Measurements from ENCODE around the gene DKK3. TPM values are rescaled to one million over a fixed set of nuclear protein-coding genes. Genes with fewer than 3 reads are reported as not detected.

The DKK3 gene
- total RNA-seq, 4 donors from 2014 or later, result 4.1 to 31.7 (median 7.2) TPM

DNA sequence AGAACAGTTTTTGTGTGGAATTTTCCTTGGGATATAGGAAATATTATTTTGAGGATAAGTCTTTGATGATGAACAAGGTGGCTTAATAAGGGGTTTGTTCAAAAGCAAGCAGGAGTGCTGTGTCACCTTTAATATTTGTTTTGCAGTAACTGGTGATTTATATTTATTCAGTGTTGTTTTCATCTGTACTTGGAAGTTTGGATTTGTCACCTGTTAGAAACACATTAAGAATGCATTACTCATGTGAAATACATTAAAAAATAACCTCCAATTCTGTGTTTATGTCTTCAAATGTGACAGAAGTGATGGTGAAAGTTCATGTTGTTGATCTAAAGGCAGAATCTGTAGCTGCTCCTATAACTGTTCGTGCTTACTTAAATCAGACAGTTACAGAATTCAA is 70.5 kb downstream of the DKK3 start:
- DNase-seq (no peak), ATAC-seq (no peak)
- H3K27ac ChIP-seq, result no peak overlapping the region
- TF ChIP-seq POLR2A (IDR thresholded peaks at IDR 0.05), result no peak
- TF ChIP-seq, protein P1, sequence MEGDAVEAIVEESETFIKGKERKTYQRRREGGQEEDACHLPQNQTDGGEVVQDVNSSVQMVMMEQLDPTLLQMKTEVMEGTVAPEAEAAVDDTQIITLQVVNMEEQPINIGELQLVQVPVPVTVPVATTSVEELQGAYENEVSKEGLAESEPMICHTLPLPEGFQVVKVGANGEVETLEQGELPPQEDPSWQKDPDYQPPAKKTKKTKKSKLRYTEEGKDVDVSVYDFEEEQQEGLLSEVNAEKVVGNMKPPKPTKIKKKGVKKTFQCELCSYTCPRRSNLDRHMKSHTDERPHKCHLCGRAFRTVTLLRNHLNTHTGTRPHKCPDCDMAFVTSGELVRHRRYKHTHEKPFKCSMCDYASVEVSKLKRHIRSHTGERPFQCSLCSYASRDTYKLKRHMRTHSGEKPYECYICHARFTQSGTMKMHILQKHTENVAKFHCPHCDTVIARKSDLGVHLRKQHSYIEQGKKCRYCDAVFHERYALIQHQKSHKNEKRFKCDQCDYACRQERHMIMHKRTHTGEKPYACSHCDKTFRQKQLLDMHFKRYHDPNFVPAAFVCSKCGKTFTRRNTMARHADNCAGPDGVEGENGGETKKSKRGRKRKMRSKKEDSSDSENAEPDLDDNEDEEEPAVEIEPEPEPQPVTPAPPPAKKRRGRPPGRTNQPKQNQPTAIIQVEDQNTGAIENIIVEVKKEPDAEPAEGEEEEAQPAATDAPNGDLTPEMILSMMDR (IDR thresholded peaks at IDR 0.05 in 4 of 5, conservative IDR thresholded peaks at IDR 0.05 in 1 of 5), result no peak
- H3K27me3 ChIP-seq, result no peaks in the 10 kb centered on the region
- peaks cover 0 to 82% of the 10 kb centered on the region in 2 donors for H3K36me3 ChIP-seq
- no peak overlapping the region for H3K4me3 ChIP-seq
- H3K9me3 ChIP-seq, result no peaks in the 10 kb centered on the region
- H3K4me1 ChIP-seq, result no peaks in the 10 kb centered on the region
- intact Hi-C loops (cut with DNase I; ENCODE audit: low total_unique reads) (loop anchor here (10.0 kb wide), 1 partner anchor 347 kb away; no protein-coding TSS in a partner anchor), in situ Hi-C loops (cut with MboI; ENCODE audit: low sequenced_read_pairs in 4 of 4) (loop anchor here in 3 of 4 donors (10.0 to 25.0 kb wide), 4 partner anchors 97 to 349 kb away; no protein-coding TSS in a partner anchor)

DNA sequence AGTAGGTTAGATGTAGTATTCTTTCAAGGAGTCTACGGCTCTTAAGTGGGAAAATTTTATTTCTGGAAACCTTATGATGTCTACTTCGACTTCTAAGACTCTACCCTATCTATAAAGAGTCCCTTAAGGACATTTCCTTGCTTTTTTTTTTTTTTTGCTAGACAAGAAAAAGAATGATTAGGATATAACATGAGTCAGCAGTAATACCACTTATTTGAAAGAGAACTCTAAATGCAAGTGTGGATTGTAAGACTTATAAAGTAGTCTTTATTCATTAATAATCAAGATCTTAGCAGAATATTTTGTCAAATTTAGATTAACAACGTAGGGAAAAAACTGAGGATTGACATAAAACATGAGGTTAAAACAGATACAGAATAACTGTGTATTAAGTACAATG is 71.0 kb downstream of the DKK3 start:
- Histone ChIP-seq H3K36me3 (peaks cover 0 to 82% of the 10 kb centered on the region in 2 donors), H3K4me3 (no peak overlapping the region), H3K9me3 (no peaks in the 10 kb centered on the region), H3K27me3 (no peaks in the 10 kb centered on the region), H3K4me1 (no peaks in the 10 kb centered on the region), H3K27ac (no peak overlapping the region)
- in situ Hi-C loops (cut with MboI; ENCODE audit: low sequenced_read_pairs in 4 of 4) (loop anchor here in 3 of 4 donors (10.0 to 25.0 kb wide), 4 partner anchors 97 to 350 kb away; no protein-coding TSS in a partner anchor), intact Hi-C loops (cut with DNase I; ENCODE audit: low total_unique reads) (loop anchor here (10.0 kb wide), 1 partner anchor 347 kb away; no protein-coding TSS in a partner anchor)
- no peak for TF ChIP-seq POLR2A (IDR thresholded peaks at IDR 0.05)
- TF ChIP-seq, protein P1 (IDR thresholded peaks at IDR 0.05 in 4 of 5, conservative IDR thresholded peaks at IDR 0.05 in 1 of 5), result no peak
- ATAC-seq (no peak), DNase-seq (no peak)

DNA sequence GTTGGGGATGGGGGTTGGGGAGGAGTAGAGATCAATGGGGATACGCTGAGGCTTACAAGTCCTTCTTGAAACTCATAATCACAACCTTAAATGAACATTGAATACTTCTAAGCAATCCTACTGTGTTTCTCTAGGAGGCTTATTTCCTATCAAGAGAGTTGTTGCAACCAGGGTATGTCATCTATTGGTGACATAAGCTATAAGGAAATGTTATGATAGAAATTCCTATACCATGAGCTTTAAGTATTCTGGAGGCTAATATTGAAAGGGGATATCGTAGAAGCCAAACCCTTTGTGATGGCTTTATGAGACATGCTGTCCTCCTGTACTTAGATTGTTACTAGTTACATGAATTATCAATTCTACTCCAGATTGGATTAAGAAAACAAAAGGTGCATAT is 72.9 kb downstream of the DKK3 start:
- peaks cover 0 to 75% of the 10 kb centered on the region in 2 donors for H3K36me3 ChIP-seq
- TF ChIP-seq POLR2A (IDR thresholded peaks at IDR 0.05), result no peak
- TF ChIP-seq, protein P1 (IDR thresholded peaks at IDR 0.05 in 4 of 5, conservative IDR thresholded peaks at IDR 0.05 in 1 of 5), result no peak
- in situ Hi-C loops (cut with MboI; ENCODE audit: low sequenced_read_pairs in 4 of 4) (loop anchor here in 3 of 4 donors (10.0 to 25.0 kb wide), 4 partner anchors 99 to 352 kb away; no protein-coding TSS in a partner anchor), intact Hi-C loops (cut with DNase I; ENCODE audit: low total_unique reads) (loop anchor here (10.0 kb wide), 1 partner anchor 349 kb away; no protein-coding TSS in a partner anchor)
- ATAC-seq (no peak), DNase-seq (no peak)
- no peaks in the 10 kb centered on the region for H3K4me1 ChIP-seq
- no peak overlapping the region for H3K4me3 ChIP-seq
- no peaks in the 10 kb centered on the region for H3K9me3 ChIP-seq
- no peak overlapping the region for H3K27ac ChIP-seq
- no peaks in the 10 kb centered on the region for H3K27me3 ChIP-seq

DNA sequence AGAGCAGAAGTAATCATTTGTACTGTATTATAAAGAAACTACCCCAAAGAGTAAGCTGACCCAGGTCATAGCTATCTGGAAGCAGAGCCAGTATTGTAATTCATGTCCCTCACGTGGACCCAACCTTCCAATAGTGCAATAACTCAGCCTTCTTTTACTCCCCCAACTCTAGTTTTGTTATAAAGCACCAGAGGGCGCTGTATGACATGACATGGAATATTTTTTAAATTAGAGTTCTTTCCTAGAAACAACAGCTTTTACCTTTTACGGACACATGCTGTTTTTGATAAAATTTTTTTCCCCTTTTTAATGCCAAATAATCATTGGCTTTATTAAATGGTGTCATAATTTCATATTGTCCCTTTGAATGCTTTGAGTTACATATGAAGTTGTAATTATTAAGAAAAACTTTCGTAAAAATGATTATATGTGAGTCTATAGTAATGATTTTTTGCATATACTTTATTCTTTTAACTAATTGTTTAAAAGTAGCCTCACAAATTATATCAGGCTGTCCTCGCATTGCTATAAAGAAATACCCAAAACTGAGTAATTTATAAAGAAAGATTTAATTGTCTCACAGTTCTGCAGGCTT is 76.9 kb downstream of the DKK3 start:
- peak; percentile 39 to 77 for ATAC-seq
- H3K27me3 ChIP-seq, result no peaks in the 10 kb centered on the region
- DNase-seq, result no peak
- intact Hi-C loops (cut with DNase I; ENCODE audit: low total_unique reads) (loop anchor here (1.0 to 10.0 kb wide), 2 partner anchors 113 to 353 kb away; no protein-coding TSS in a partner anchor), in situ Hi-C loops (cut with MboI; ENCODE audit: low sequenced_read_pairs in 4 of 4) (loop anchor here in 3 of 4 donors (10.0 to 25.0 kb wide), 4 partner anchors 103 to 356 kb away; no protein-coding TSS in a partner anchor)
- H3K9me3 ChIP-seq, result no peaks in the 10 kb centered on the region
- no peak for TF ChIP-seq POLR2A (IDR thresholded peaks at IDR 0.05)
- TF ChIP-seq, protein P1 (IDR thresholded peaks at IDR 0.05 in 4 of 5, conservative IDR thresholded peaks at IDR 0.05 in 1 of 5), result peak; percentile 40 to 55 (median 49)
- no peak overlapping the region for H3K4me3 ChIP-seq
- H3K36me3 ChIP-seq, result peaks cover 0 to 59% of the 10 kb centered on the region in 2 donors
- no peak overlapping the region for H3K27ac ChIP-seq
- H3K4me1 ChIP-seq, result no peaks in the 10 kb centered on the region
